Activated CD4-positive, alpha-beta T cell treated with anti-CD3 and anti-CD28 coated beads, Interleukin-2, amount 50 U/mL, for 16 hours (primary cell): ENCODE data around the gene IL32.

Experiments
- DNase-seq: peaks from one replicate; pipeline ENCODE4 v3.0.0-alpha.2; 2020

The IL32 gene

DNA sequence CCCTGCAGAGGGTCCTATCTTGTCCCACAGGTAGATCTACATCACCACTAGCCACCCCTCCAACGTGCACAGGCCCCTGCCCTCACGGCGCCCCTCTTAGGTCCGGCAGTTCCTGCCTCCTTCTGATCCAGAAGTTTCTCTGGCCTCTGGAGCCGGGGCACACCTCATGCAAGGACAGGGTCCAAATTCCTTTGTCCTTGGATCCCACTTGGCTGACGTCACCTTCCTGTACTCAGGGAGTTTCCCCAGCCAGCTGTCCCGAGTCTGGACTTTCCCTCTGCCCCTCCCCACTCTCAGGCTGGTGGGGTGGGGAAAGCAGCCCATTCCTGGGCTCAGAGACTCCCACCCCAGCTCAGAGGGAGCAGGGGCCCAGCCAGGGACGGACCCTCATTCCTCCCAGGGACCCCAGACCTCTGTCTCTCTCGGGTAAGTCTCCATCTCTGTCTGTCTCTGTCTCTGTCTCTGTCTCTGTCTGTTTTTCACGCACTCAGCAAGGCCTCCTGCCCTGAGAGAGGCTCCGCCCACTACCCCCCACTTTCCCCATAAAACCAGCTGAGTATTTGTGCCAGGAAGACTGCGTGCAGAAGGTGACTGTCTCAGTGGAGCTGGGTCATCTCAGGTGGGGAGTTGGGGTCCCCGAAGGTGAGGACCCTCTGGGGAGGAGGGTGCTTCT, at the start of gene IL32:
IL32 (plus strand) TSS at position 572 of the 673 bp plus-strand sequence. CDS start 172 bp downstream, outside the sequence.
- DNase-seq = peak; percentile 88

GRCh38 chr16:3015865-3016521, 49.4 kb upstream of the IL32 start:
- DNase-seq = no peak

DNA sequence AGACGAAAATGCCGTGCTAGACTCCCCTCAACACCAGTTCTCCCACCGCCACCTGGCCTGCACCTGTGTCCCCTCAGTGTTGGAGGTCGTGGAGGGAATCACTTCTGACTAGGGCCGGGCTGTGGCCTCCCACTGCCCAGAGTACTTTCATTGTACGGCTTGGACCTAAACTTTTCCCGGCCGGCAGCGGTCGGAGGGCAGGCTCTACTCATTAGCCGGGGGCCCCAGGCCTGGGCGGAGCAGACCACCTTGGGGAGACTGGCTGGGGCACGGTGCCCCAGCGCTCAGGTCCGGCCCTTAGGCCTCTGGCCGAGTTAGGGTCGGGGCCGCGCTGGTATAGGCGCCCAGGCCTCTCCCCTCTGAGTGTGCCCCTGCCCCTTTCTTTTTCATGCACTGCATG, 48.1 kb upstream of the IL32 start:
- no peak for DNase-seq

DNA sequence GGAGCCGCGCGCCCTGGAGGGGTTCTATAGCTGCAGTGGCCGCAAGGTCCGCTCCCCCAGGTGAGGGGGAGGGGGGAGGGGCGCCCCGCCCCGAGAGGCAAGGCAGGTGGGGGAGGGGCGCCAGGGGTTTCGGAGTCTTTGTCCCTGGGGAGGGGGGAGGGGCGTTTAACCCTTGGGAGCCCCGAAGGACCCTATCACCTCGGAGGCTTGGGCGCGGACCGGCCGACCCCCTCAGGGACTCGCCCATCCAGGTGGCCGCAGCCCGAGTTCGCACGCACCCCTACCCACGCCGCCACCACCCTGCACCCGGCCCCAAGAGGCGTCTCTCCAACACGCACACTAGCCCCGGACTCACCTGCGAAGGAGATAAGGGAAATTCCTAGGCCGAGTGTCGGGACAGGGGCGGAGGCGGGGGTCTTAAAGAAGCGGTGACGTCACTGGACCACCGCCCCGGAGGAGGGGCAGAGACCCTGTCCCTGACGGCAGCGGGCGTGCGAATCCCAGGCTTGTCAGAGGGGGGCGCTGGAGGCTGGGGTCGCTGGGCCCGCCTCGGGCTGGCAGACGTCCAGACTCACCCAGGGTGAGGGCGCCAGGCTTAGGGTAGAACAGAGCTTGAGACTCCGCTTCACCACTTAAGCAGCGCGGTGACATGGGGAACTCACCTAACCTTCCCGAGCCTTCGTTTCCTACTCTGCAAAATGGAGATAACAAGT, 47.5 kb upstream of the IL32 start, which contains the start of gene CLDN6:
CLDN6 (minus strand) TSS at position 390 of the 713 bp plus-strand sequence. CDS start 2,162 bp downstream, outside the sequence.
- peak; percentile 28 for DNase-seq

- DNase-seq = no peak
These were observed 45.7 kb upstream of the IL32 start for GRCh38 chr16:3019594-3020246.

DNA sequence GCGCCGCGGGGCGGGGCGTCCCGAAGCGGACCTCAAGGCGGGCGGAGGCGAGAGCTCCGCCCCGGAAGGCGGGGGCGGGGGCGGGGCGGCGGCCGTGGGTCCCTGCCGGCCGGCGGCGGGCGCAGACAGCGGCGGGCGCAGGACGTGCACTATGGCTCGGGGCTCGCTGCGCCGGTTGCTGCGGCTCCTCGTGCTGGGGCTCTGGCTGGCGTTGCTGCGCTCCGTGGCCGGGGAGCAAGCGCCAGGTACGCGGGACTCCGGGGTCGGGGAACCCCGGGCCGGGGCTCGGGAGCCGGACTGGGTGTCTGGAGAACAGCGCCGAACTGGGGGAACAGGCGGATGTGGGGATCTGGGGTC, 45.2 kb upstream of the IL32 start, which contains the start of gene TNFRSF12A:
TNFRSF12A (plus strand) TSS at position 122 of the 357 bp plus-strand sequence; CDS start at position 152, 30 bp downstream.
- DNase-seq = peak; percentile 77

- DNase-seq = no peak
These were observed 44.6 kb upstream of the IL32 start for GRCh38 chr16:3020604-3021448.

- DNase-seq = peak; percentile 71
These were observed 43.8 kb upstream of the IL32 start for GRCh38 chr16:3021449-3022207.

GRCh38 chr16:3022208-3022683, 43.2 kb upstream of the IL32 start:
- peak; percentile 85 for DNase-seq

GRCh38 chr16:3022684-3023414, 42.6 kb upstream of the IL32 start:
- DNase-seq = peak; percentile 19

- DNase-seq = no peak
These were observed 42.1 kb upstream of the IL32 start for GRCh38 chr16:3023415-3023668.

DNA sequence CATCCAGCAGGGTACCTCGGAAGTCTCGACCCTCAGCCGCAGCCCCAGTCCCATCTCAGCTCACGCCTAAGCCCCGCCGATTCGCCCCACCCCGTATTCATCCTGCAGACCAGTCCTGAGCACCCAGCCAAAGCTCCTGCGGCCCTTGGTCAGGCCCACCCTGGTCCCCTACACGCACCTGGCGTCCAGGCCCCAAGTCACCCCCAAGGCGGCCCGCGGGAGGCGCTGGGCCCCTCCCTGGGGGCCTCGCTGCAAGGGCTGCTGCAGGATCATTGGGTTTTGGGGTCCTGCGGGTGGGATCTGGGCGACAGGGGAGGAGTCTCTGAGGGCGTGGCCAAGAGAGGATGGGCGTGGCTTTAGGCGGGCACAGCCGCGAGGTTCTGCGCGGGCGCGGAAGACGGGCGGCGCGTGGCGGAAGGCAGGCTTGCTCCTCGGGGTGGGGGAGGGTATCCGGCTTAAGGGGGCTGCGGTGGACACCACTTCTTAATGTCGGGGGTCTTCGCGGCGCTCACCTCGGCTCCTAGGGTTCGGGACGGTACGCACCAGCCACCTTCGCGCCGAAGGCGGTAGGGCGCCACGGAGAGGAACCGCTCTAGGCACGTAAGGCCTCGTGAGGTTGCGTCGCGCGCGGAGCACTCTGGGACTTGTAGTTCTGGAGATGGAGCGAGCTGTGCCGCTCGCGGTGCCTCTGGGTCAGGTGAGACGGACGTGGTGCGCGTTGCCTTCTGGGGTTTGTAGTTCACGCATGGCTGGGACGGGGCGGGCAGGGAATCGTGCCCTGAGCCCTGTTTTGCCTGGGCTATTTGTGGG, 41.6 kb upstream of the IL32 start, which contains the start of the genes HCFC1R1 and THOC6:
HCFC1R1 (minus strand) TSS at position 274 of the 810 bp plus-strand sequence; CDS start at position 273, 1 bp downstream.
THOC6 (plus strand) TSS at position 367 of the 810 bp plus-strand sequence; CDS start at position 659, 292 bp downstream.
- peak; percentile 98 for DNase-seq

- no peak for DNase-seq
These were observed 40.1 kb upstream of the IL32 start for GRCh38 chr16:3025032-3026002.

DNA sequence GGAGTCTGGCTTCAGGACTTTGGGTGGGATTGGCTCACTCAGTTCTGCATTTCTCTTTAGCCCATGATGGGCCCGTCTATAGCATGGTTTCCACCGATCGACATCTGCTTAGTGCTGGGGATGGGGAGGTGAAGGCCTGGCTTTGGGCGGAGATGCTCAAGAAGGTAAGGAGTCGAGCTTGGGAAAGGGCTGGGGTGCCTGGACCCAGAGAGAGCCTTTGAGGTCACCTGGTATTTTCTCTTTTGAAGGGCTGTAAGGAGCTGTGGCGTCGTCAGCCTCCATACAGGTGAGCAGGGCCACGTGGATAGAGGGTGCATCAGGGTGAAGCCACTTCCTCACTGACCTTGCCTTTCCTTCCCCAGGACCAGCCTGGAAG, 39.4 kb upstream of the IL32 start:
- DNase-seq = no peak

DNA sequence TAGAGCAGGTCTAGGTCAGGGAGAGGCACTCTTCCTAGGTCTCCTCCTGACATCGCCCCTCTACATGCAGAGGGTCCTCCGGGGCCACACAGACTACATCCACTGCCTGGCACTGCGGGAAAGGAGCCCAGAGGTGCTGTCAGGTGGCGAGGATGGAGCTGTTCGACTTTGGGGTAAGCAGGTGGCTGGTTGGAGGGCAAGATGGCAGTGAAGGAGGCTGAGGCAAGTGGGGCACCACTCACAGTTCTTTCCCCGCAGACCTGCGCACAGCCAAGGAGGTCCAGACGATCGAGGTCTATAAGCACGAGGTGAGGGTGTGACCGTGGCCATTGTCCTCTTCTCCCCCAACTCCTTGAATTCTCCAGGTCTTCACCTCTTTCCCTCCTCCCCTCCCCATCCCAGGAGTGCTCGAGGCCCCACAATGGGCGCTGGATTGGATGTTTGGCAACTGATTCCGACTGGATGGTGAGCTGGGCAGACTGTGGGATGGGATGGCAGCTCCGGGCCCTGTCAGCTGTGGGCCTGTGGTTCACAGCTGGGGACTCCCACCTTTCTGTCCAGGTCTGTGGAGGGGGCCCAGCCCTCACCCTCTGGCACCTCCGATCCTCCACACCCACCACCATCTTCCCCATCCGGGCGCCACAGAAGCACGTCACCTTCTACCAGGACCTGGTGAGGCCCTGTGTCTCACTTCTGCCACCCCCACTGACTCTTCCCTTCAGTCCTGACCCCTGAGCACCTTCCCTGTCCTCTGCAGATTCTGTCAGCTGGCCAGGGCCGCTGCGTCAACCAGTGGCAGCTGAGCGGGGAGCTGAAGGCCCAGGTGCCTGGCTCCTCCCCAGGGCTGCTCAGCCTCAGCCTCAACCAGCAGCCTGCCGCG, 38.6 kb upstream of the IL32 start:
- DNase-seq = no peak

DNA sequence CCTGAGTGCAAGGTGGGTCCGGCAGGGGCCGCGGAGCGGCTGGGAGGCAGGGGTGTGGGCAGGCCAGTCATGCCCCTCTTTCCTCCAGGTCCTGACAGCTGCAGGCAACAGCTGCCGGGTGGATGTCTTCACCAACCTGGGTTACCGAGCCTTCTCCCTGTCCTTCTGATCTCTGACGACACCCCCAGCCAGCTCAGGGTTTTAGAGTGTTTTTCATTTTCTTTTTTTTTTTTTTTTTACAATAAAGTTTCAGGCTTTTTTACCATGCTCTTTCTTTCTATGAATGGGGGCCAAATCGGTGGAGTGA, 38.0 kb upstream of the IL32 start:
- no peak for DNase-seq

GRCh38 chr16:3027983-3028715, 37.3 kb upstream of the IL32 start:
- DNase-seq = peak; percentile 91
